H1 (cell line): ENCODE results near the gene NSFL1C. TPM values are rescaled to one million over a fixed set of nuclear protein-coding genes. Genes with fewer than 3 reads are reported as not detected.

Source experiments
- CTCF ChIA-PET: fragments of 300-600 bp; sonication (Branson Sonifier 250); formaldehyde crosslinking; loops from one replicate; lab custom pipeline; 2021; ENCODE audit not compliant: partially characterized antibody; lab: Charles Lee
- POLR2A ChIA-PET: fragments of 300-600 bp; sonication (Branson Sonifier 250); formaldehyde crosslinking; loops from one replicate; lab custom pipeline; 2021; ENCODE audit warnings: inconsistent platforms; ENCODE audit not compliant: partially characterized antibody; lab: Charles Lee
- DNase-seq, 2 experiments: peaks; one replicate each; pipeline versions ENCODE4 v3.0.0 to v3.0.0-alpha.2; 2010 to 2022; ENCODE audit warnings: low spot score in 2 of 2, low read depth in 1 of 2, mixed read lengths in 1 of 2
- FAIRE-seq: peaks from 2 replicates; lab custom pipeline; 2011; peaks lifted over from hg19 to GRCh38; lab: Jason Lieb, UNC
- H2AFZ ChIP-seq: 2 replicates; pipeline ENCODE4 v1.8.1; 2012; ENCODE audit warnings: low read length, inconsistent platforms
- H2AK5ac ChIP-seq: 2 replicates; pipeline ENCODE4 v1.6.1; 2013; ENCODE audit warnings: low read depth, low read length
- H2BK120ac ChIP-seq: replicated peaks from 2 replicates; pipeline ENCODE3; 2013; ENCODE audit warnings: low read depth, low read length, inconsistent platforms
- H2BK12ac ChIP-seq: 2 replicates; pipeline ENCODE4 v1.6.1; 2013; ENCODE audit warnings: low read depth, low read length
- H2BK15ac ChIP-seq: 2 replicates; pipeline ENCODE4 v1.6.1; 2013; ENCODE audit warnings: low read length
- H2BK20ac ChIP-seq: 2 replicates; pipeline ENCODE4 v1.6.1; 2013; ENCODE audit warnings: low read length
- H2BK5ac ChIP-seq: 2 replicates; pipeline ENCODE4 v1.6.1; 2013; ENCODE audit warnings: low read depth, low read length
- H3K14ac ChIP-seq: 2 replicates; pipeline ENCODE4 v1.6.1; 2013; ENCODE audit warnings: inconsistent platforms; ENCODE audit not compliant: insufficient read length
- H3K18ac ChIP-seq: 2 replicates; pipeline ENCODE4 v1.6.1; 2013; ENCODE audit warnings: low read length; ENCODE audit errors: extremely low read depth
- H3K23ac ChIP-seq: 2 replicates; pipeline ENCODE4 v1.6.1; 2013; ENCODE audit warnings: inconsistent platforms; ENCODE audit not compliant: insufficient read length
- H3K23me2 ChIP-seq: 2 replicates; pipeline ENCODE4 v1.6.1; 2013; ENCODE audit warnings: low read depth, low read length
- H3K27ac ChIP-seq: 2 replicates; pipeline ENCODE4 v1.6.1; 2011; ENCODE audit warnings: low read depth, low read length, inconsistent platforms
- H3K27me3 ChIP-seq, 4 experiments: replicated peaks in 1 of 4; 1 replicate in 1 of 4; 2 replicates in 3 of 4; pipeline versions ENCODE4 v1.6.1 to v1.8.1; 2011 to 2013; ENCODE audit warnings: low read length in 3 of 4, mild to moderate bottlenecking in 3 of 4, inconsistent platforms in 2 of 4, mixed read lengths in 2 of 4, moderate library complexity in 1 of 4; ENCODE audit not compliant: control insufficient read depth in 3 of 4, insufficient read depth in 3 of 4; ENCODE audit errors: extremely low read depth in 1 of 4
- H3K36me3 ChIP-seq, 4 experiments: 2 replicates each; pipeline versions ENCODE4 v1.6.1 to v1.8.1; 2011 to 2013; ENCODE audit warnings: mild to moderate bottlenecking in 4 of 4, low read length in 3 of 4, moderate library complexity in 2 of 4, control low read depth in 1 of 4, inconsistent platforms in 1 of 4; ENCODE audit not compliant: insufficient read depth in 4 of 4, control insufficient read depth in 2 of 4
- H3K4ac ChIP-seq: replicated peaks from 2 replicates; pipeline ENCODE3; 2013; ENCODE audit warnings: low read length, low read depth, mixed read lengths, inconsistent platforms; ENCODE audit not compliant: insufficient read length
- H3K4me1 ChIP-seq, 4 experiments: replicated peaks in 1 of 4; 1 replicate in 1 of 4; 2 replicates in 3 of 4; pipeline versions ENCODE4 v1.6.1 to v1.8.1; 2011 to 2013; ENCODE audit warnings: low read length in 3 of 4, inconsistent platforms in 2 of 4, mixed read lengths in 1 of 4; ENCODE audit not compliant: insufficient read depth in 4 of 4, control insufficient read depth in 3 of 4
- H3K4me2 ChIP-seq, 2 experiments: 2 replicates each; pipeline versions ENCODE4 v1.6.1 to v1.8.1; 2011 to 2013; ENCODE audit warnings: low read depth in 2 of 2, low read length in 2 of 2, control low read depth in 1 of 2, inconsistent platforms in 1 of 2, mild to moderate bottlenecking in 1 of 2; ENCODE audit not compliant: insufficient read depth in 1 of 2
- H3K4me3 ChIP-seq, 4 experiments: fragments of 200-600, 300-600 bp in 1 of 4; sonication (generic), shearing (Covaris generic), sonication (Bioruptor Twin) in 1 of 4; 2 replicates each; pipeline versions ENCODE4 v1.5.1 to v1.8.1; 2011 to 2016; ENCODE audit warnings: low read length in 4 of 4, low read depth in 3 of 4, control low read depth in 2 of 4, inconsistent platforms in 2 of 4, mild to moderate bottlenecking in 2 of 4, mixed read lengths in 1 of 4, moderate library complexity in 1 of 4; ENCODE audit not compliant: insufficient read depth in 2 of 4; ENCODE audit errors: extremely low read depth in 1 of 4
- H3K56ac ChIP-seq: replicated peaks from 2 replicates; pipeline ENCODE3; 2013; ENCODE audit warnings: low read depth, mild to moderate bottlenecking, mixed read lengths, low read length, inconsistent platforms; ENCODE audit not compliant: insufficient read length
- H3K79me1 ChIP-seq: 2 replicates; pipeline ENCODE4 v1.6.1; 2013; ENCODE audit warnings: low read depth, low read length, control low read depth
- H3K79me2 ChIP-seq, 2 experiments: 2 replicates each; pipeline versions ENCODE4 v1.6.1 to v1.8.1; 2012 to 2013; ENCODE audit warnings: low read length in 2 of 2, mild to moderate bottlenecking in 2 of 2, inconsistent platforms in 1 of 2; ENCODE audit not compliant: insufficient read depth in 2 of 2, control insufficient read depth in 1 of 2
- H3K9ac ChIP-seq, 4 experiments: replicated peaks in 1 of 4; 1 replicate in 1 of 4; 2 replicates in 3 of 4; pipeline versions ENCODE4 v1.6.1 to v1.8.1; 2011 to 2013; ENCODE audit warnings: low read depth in 3 of 4, low read length in 3 of 4, control low read depth in 2 of 4, mild to moderate bottlenecking in 2 of 4, moderate library complexity in 2 of 4, inconsistent platforms in 1 of 4; ENCODE audit errors: extremely low read depth in 1 of 4
- H3K9me3 ChIP-seq, 2 experiments: 2 replicates each; pipeline versions ENCODE4 v1.6.1 to v1.8.1; 2012 to 2013; ENCODE audit warnings: mild to moderate bottlenecking in 2 of 2, moderate library complexity in 2 of 2, control low read depth in 1 of 2, inconsistent platforms in 1 of 2, low read depth in 1 of 2, low read length in 1 of 2, mixed read lengths in 1 of 2; ENCODE audit not compliant: insufficient read depth in 2 of 2
- H4K20me1 ChIP-seq, 2 experiments: replicated peaks in 1 of 2; 2 replicates each; pipeline versions ENCODE3 to v1.8.1; 2011 to 2013; ENCODE audit warnings: inconsistent platforms in 2 of 2, low read length in 2 of 2, mild to moderate bottlenecking in 1 of 2; ENCODE audit not compliant: insufficient read depth in 2 of 2, control insufficient read depth in 1 of 2
- H4K5ac ChIP-seq: 2 replicates; pipeline ENCODE4 v1.6.1; 2013; ENCODE audit warnings: low read length, low read depth, mixed read lengths, inconsistent platforms; ENCODE audit not compliant: insufficient read length
- H4K8ac ChIP-seq: 2 replicates; pipeline ENCODE4 v1.8.0; 2013; ENCODE audit warnings: mild to moderate bottlenecking, moderate library complexity, low read length, inconsistent platforms; ENCODE audit not compliant: insufficient read depth; ENCODE audit errors: extremely low read depth
- H4K91ac ChIP-seq: replicated peaks from 2 replicates; pipeline ENCODE3; 2013; ENCODE audit warnings: low read length, mixed read lengths, inconsistent platforms; ENCODE audit not compliant: insufficient read length
- BRCA1 ChIP-seq: IDR thresholded peaks from 2 replicates; pipeline ENCODE4 v1.6.1; 2012; ENCODE audit warnings: low read depth, low read length, improper control_type of control experiment
- EZH2 ChIP-seq: fragments of 200-600 bp; sonication (generic); IDR thresholded peaks from 2 replicates; pipeline ENCODE4 v1.7.1; 2012; ENCODE audit warnings: low read depth, mild to moderate bottlenecking, moderate library complexity, low read length, inconsistent platforms; ENCODE audit not compliant: severe bottlenecking
- HDAC6 ChIP-seq: IDR thresholded peaks from one replicate; pipeline ENCODE4 v1.7.1; 2012; ENCODE audit warnings: low read depth, mild to moderate bottlenecking, inconsistent platforms, low read length, moderate library complexity
- NRF1 ChIP-seq: IDR thresholded peaks from 2 replicates; pipeline ENCODE4 v1.6.1; 2011; ENCODE audit warnings: mild to moderate bottlenecking, low read depth, low read length, improper control_type of control experiment
- POLR2A ChIP-seq, 2 experiments: IDR thresholded peaks; 1 replicate in 1 of 2; 2 replicates in 1 of 2; pipeline ENCODE4 v1.6.1; 2011; ENCODE audit warnings: low read depth in 2 of 2, low read length in 2 of 2, mild to moderate bottlenecking in 2 of 2; ENCODE audit errors: control extremely low read depth in 1 of 2
- POLR2AphosphoS5 ChIP-seq: IDR thresholded peaks from 2 replicates; pipeline ENCODE4 v1.6.1; 2011; ENCODE audit warnings: low read depth, low read length
- TAF1 ChIP-seq: IDR thresholded peaks from 2 replicates; pipeline ENCODE4 v1.6.1; 2011; ENCODE audit warnings: mild to moderate bottlenecking, low read depth, low read length
- TCF12 ChIP-seq: IDR thresholded peaks from 2 replicates; pipeline ENCODE4 v1.6.1; 2011; ENCODE audit warnings: low read depth, mild to moderate bottlenecking, low read length
- WGBS, 2 experiments: shearing (Covaris generic) in 1 of 2; methylation state at CpG; one replicate each; pipeline versions ENCODE4 v1.1.6 to v1.1.7; 2013 to 2015; ENCODE audit warnings: low lambda C conversion rate in 2 of 2, mixed read lengths in 2 of 2, inconsistent platforms in 1 of 2, low coverage in 1 of 2, missing lambda C conversion rate in 1 of 2; ENCODE audit not compliant: insufficient replicate concordance in 2 of 2, insufficient coverage in 1 of 2, insufficient read length in 1 of 2; ENCODE audit errors: extremely low coverage in 1 of 2, missing lambda C conversion rate in 1 of 2; 5-methylcytosine and 5-hydroxymethylcytosine counted together
- polyA plus RNA-seq, 7 experiments: library from polyadenylated mRNA; depleted of rRNA in 3 of 7; stranded (reverse) in 5 of 7; unstranded in 2 of 7; fragments of >200 nt in 5 of 7; fragments of 200-250 nt in 2 of 7; gene quantifications; 1 replicate in 5 of 7; 2 replicates in 1 of 7; 4 replicates in 1 of 7; pipeline versions ENCODE4 v1.2.1 to v1.2.3, GENCODE V29; 2011 to 2013; ENCODE audit warnings: missing spikeins in 2 of 7, mixed read lengths in 2 of 7
- total RNA-seq: library from RNA; stranded (reverse); fragmentation: NEBNext Ultra II Directional; extraction: Animal tissue kit (Norgen Biotek cat#: 25700); gene quantifications from 2 replicates; pipeline ENCODE4 v1.2.1, GENCODE V29; 2021
- TF ChIP-seq, protein P1 (sequence below): IDR thresholded peaks from 2 replicates; pipeline ENCODE4 v1.6.1; 2012; ENCODE audit warnings: low read length, inconsistent platforms
- TF ChIP-seq, protein P2 (sequence below): IDR thresholded peaks from 2 replicates; pipeline ENCODE4 v1.6.1; 2012; ENCODE audit warnings: inconsistent platforms

NSFL1C gene
- total and polyA plus RNA-seq, 2 of the 8 experiments (the other 6 are each of a cell fraction or from before 2014, with no cell fraction given), result 21.6 to 98.0 TPM

DNA sequence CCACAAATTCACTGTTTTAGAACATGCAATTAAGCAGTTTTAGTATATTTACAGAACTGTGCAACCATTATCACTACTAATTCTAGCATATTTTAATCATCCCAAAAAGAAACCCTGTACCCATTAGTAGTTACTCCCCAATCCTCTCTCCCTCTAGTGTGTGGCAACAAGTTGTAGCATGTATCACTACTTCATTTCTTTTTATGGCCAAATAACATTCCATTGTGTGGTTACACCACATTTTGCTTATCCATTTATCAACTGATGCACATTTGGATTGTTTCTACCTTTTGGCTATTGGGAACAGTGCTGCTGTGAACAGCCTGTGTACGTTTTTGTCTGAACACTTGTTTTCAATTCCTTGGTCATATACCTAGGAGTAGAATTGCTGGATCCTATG is 42.3 kb downstream of the NSFL1C start:
- Histone ChIP-seq H3K9ac (no peak overlapping the region), H3K79me1 (no peaks in the 10 kb centered on the region), H3K79me2 (no peaks in the 10 kb centered on the region), H2BK15ac (no peak overlapping the region), H3K4me3 (no peak overlapping the region), H3K56ac (no peak overlapping the region)
- POLR2A ChIA-PET, result no interaction called here
- TF ChIP-seq, protein P1, sequence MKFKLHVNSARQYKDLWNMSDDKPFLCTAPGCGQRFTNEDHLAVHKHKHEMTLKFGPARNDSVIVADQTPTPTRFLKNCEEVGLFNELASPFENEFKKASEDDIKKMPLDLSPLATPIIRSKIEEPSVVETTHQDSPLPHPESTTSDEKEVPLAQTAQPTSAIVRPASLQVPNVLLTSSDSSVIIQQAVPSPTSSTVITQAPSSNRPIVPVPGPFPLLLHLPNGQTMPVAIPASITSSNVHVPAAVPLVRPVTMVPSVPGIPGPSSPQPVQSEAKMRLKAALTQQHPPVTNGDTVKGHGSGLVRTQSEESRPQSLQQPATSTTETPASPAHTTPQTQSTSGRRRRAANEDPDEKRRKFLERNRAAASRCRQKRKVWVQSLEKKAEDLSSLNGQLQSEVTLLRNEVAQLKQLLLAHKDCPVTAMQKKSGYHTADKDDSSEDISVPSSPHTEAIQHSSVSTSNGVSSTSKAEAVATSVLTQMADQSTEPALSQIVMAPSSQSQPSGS, result no peak
- TF ChIP-seq NRF1, result no peak
- TF ChIP-seq EZH2, result no peak
- no peak for TF ChIP-seq POLR2AphosphoS5
- TF ChIP-seq TAF1, result no peak
- TF ChIP-seq, protein P2, sequence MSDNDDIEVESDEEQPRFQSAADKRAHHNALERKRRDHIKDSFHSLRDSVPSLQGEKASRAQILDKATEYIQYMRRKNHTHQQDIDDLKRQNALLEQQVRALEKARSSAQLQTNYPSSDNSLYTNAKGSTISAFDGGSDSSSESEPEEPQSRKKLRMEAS, result no peak
- TF ChIP-seq BRCA1, result no peak
- TF ChIP-seq HDAC6, result no peak
- no peak for TF ChIP-seq TCF12
- TF ChIP-seq POLR2A (IDR thresholded peaks at IDR 0.05; ENCODE audit: control extremely low read depth in 1 of 2, low read depth in 2 of 2, low read length in 2 of 2), result no peak
- TF ChIP-seq, all 59 proteins: peak for 0
- DNase-seq (no peak), FAIRE-seq (no peak)
- H3K36me3 ChIP-seq, result no peaks in the 10 kb centered on the region
- no peak overlapping the region for H4K5ac ChIP-seq
- no peak overlapping the region for H2AFZ ChIP-seq
- no peak overlapping the region for H2BK5ac ChIP-seq
- H3K4me1 ChIP-seq, result peaks cover 7 to 21% (median 12%) of the 10 kb centered on the region in 4 experiments; a peak in 6 of 7 replicates
- H3K27ac ChIP-seq, result no peak overlapping the region
- no peaks in the 10 kb centered on the region for H3K27me3 ChIP-seq
- no peak overlapping the region for H2BK12ac ChIP-seq
- peaks cover 4 to 7% of the 10 kb centered on the region in 2 experiments; a peak in 3 of 4 replicates for H3K9me3 ChIP-seq
- no peak overlapping the region for H4K8ac ChIP-seq
- no peak overlapping the region for H3K4me2 ChIP-seq
- no peaks in the 10 kb centered on the region for H4K20me1 ChIP-seq
- no peak overlapping the region for H3K14ac ChIP-seq
- CTCF ChIA-PET, result interaction anchor here (0.6 to 9.0 kb wide), 11 partner anchors 10 to 1247 kb away, joined by 3 to 139 read pairs (median 4); no protein-coding TSS in a partner anchor
- H2BK120ac ChIP-seq, result no peak overlapping the region
- no peak overlapping the region for H3K4ac ChIP-seq
- WGBS, 2 experiments, result 81% methylated on average over 1 of the region's 1 CpG; no CpG with 5 or more reads in 1 of the 2 experiments
- no peak overlapping the region for H3K18ac ChIP-seq
- H3K23me2 ChIP-seq, result no peaks in the 10 kb centered on the region
- H4K91ac ChIP-seq, result no peak overlapping the region
- no peak overlapping the region for H3K23ac ChIP-seq
- H2BK20ac ChIP-seq, result no peak overlapping the region
- no peak overlapping the region for H2AK5ac ChIP-seq
